SU-DHL-6 (cell line): ENCODE results near the gene WDR82.
"Not testable (repeated sequence)": the region's sequence is repeated elsewhere in the genome, so short reads cannot be mapped to it uniquely, and the experiment has no call there.

Experiments used
- H2AFZ ChIP-seq: fragments of 200-600 bp; sonication (generic); 2 replicates; pipeline ENCODE4 v1.6.1; 2014; ENCODE audit warnings: low read depth, mild to moderate bottlenecking, moderate library complexity, mixed read lengths, antibody characterized with exemption, low read length; ENCODE audit not compliant: severe bottlenecking
- H3F3A ChIP-seq: fragments of 200-600 bp; shearing (Covaris generic); 2 replicates; pipeline ENCODE4 v1.6.0; 2016; ENCODE audit warnings: antibody characterized with exemption, mild to moderate bottlenecking; ENCODE audit not compliant: insufficient read depth
- H3K27ac ChIP-seq: fragments of 200-600 bp; sonication (generic); 2 replicates; pipeline ENCODE4 v1.5.1; 2016; ENCODE audit warnings: low read depth, mild to moderate bottlenecking, low read length, moderate library complexity, mixed read lengths
- H3K27me3 ChIP-seq: fragments of 200-600 bp; sonication (generic), shearing (Covaris generic); 2 replicates; pipeline ENCODE4 v1.6.0; 2014; ENCODE audit warnings: mild to moderate bottlenecking, low read length
- H3K36me3 ChIP-seq: fragments of 200-600 bp; sonication (generic); 2 replicates; pipeline ENCODE4 v1.6.1; 2014; ENCODE audit warnings: mild to moderate bottlenecking, low read length, mixed read lengths
- H3K4me2 ChIP-seq: fragments of 300-600, 200-600 bp; shearing (Covaris generic), sonication (generic); 2 replicates; pipeline ENCODE4 v1.6.0; 2014; ENCODE audit warnings: low read length, low read depth, mild to moderate bottlenecking; ENCODE audit not compliant: poor library complexity, severe bottlenecking
- H3K4me3 ChIP-seq: fragments of 200-600 bp; sonication (generic); 2 replicates; pipeline ENCODE4 v1.5.1; 2014; ENCODE audit warnings: antibody characterized with exemption, low read length, mild to moderate bottlenecking, mixed read lengths; ENCODE audit not compliant: insufficient read depth, poor library complexity, severe bottlenecking
- H3K79me2 ChIP-seq: fragments of 200-600 bp; sonication (generic); 2 replicates; pipeline ENCODE4 v1.6.1; 2014; ENCODE audit warnings: mild to moderate bottlenecking, low read length, moderate library complexity; ENCODE audit not compliant: insufficient read depth
- H3K9ac ChIP-seq: fragments of 200-600 bp; sonication (generic); 2 replicates; pipeline ENCODE4 v1.7.0; 2014; ENCODE audit warnings: mild to moderate bottlenecking, low read length
- H3K9me2 ChIP-seq: fragments of 200-600 bp; sonication (generic); replicated peaks from 2 replicates; pipeline ENCODE4 v1.6.1; 2014; ENCODE audit warnings: low read length; ENCODE audit not compliant: insufficient read depth
- H3K9me3 ChIP-seq: fragments of 200-600 bp; sonication (generic); 2 replicates; pipeline ENCODE4 v1.6.1; 2014; ENCODE audit warnings: low read length, mixed read lengths; ENCODE audit not compliant: insufficient read depth
- H4K20me1 ChIP-seq: fragments of 200-600 bp; sonication (generic); 2 replicates; pipeline ENCODE4 v1.6.1; 2014; ENCODE audit warnings: low read depth, mild to moderate bottlenecking, antibody characterized with exemption, low read length, moderate library complexity, mixed read lengths
- CTCF ChIP-seq: fragments of 200-600 bp; sonication (generic); IDR thresholded peaks from one replicate; pipeline ENCODE4 v1.5.1; 2017; ENCODE audit warnings: antibody characterized with exemption, mild to moderate bottlenecking, low read length, moderate library complexity; ENCODE audit not compliant: insufficient read depth, poor library complexity, severe bottlenecking
- EZH2phosphoT487 ChIP-seq: fragments of 200-600 bp; sonication (generic), shearing (Covaris generic); conservative IDR thresholded peaks from 2 replicates; pipeline ENCODE4 v1.6.1; 2018; ENCODE audit warnings: mild to moderate bottlenecking, antibody characterized with exemption, low read length, moderate library complexity, mixed read lengths

The WDR82 gene

GRCh38 chr3:52289338-52289746, 10.9 kb upstream of the WDR82 start:
- Histone ChIP-seq H2AFZ (no peak overlapping the region), H3K4me3 (no peak overlapping the region), H4K20me1 (no peaks in the 10 kb centered on the region), H3K36me3 (no peaks in the 10 kb centered on the region), H3F3A (0 out of 2 replicates have a peak, but pooled peaks cover 5% of the 10 kb centered on the region), H3K9ac (no peak overlapping the region; the same call in 1 of the 2 replicates), H3K27me3 (no peaks in the 10 kb centered on the region), H3K79me2 (peaks cover 4% of the 10 kb centered on the region; the same call in 1 of the 2 replicates), H3K4me2 (no peak overlapping the region), H3K9me3 (no peaks in the 10 kb centered on the region), H3K27ac (no peak overlapping the region), H3K9me2 (no peaks in the 10 kb centered on the region)
- TF ChIP-seq EZH2phosphoT487: no peak
- TF ChIP-seq CTCF: no peak

GRCh38 chr3:52288674-52289073, 10.2 kb upstream of the WDR82 start:
- H3K36me3 ChIP-seq: no peaks in the 10 kb centered on the region
- H3K79me2 ChIP-seq: peaks cover 4% of the 10 kb centered on the region; the same call in 1 of the 2 replicates
- peak overlapping the region; percentile 89 for H3K4me3 ChIP-seq
- H2AFZ ChIP-seq: no peak overlapping the region
- no peaks in the 10 kb centered on the region for H3K27me3 ChIP-seq
- H3F3A ChIP-seq: 0 out of 2 replicates have a peak, but pooled peaks cover 5% of the 10 kb centered on the region
- H3K4me2 ChIP-seq: peak overlapping the region; percentile 62
- H3K9me2 ChIP-seq: no peaks in the 10 kb centered on the region
- H4K20me1 ChIP-seq: no peaks in the 10 kb centered on the region
- TF ChIP-seq CTCF: no peak
- TF ChIP-seq EZH2phosphoT487: no peak
- peak overlapping the region; percentile 82 for H3K9ac ChIP-seq
- no peaks in the 10 kb centered on the region for H3K9me3 ChIP-seq
- peak overlapping the region; percentile 97; the same call in 1 of the 2 replicates for H3K27ac ChIP-seq

- Histone ChIP-seq H2AFZ (no peak overlapping the region), H3K36me3 (no peaks in the 10 kb centered on the region), H3K79me2 (peaks cover 4% of the 10 kb centered on the region; the same call in 1 of the 2 replicates), H3K27ac (no peak overlapping the region), H3K27me3 (no peaks in the 10 kb centered on the region), H3K4me3 (peak overlapping the region; percentile 89), H3K4me2 (peak overlapping the region; percentile 62), H4K20me1 (no peaks in the 10 kb centered on the region), H3K9me3 (no peaks in the 10 kb centered on the region), H3F3A (0 out of 2 replicates have a peak, but pooled peaks cover 5% of the 10 kb centered on the region), H3K9ac (peak overlapping the region; percentile 82), H3K9me2 (no peaks in the 10 kb centered on the region)
- no peak for TF ChIP-seq CTCF
- no peak for TF ChIP-seq EZH2phosphoT487
These were observed 8.3 kb upstream of the WDR82 start for GRCh38 chr3:52286777-52287110.

- H2AFZ ChIP-seq, H3K36me3 ChIP-seq, H3K9ac ChIP-seq, H3K27ac ChIP-seq, H3K4me3 ChIP-seq, H3K9me3 ChIP-seq, H3K79me2 ChIP-seq, H3K9me2 ChIP-seq, H4K20me1 ChIP-seq, H3K27me3 ChIP-seq, H3K4me2 ChIP-seq: not testable (repeated sequence)
- peaks cover 15% of the 10 kb centered on the region for H3F3A ChIP-seq
These were observed 5.6 kb upstream of the WDR82 start for GRCh38 chr3:52284051-52284450.
